Measurements from ENCODE around the gene KCNQ1OT1.

The KCNQ1OT1 gene

GRCh38 chr11:2595204-2595603 is 104.6 kb downstream of the KCNQ1OT1 start:
- POLR2A ChIA-PET (ENCODE audit: low non-redundant PET), result no interaction called here
- no peak for DNase-seq (ENCODE audit: low spot score)
- CTCF ChIA-PET, result no interaction called here
- H3K27ac ChIP-seq, result no peak overlapping the region
- TF ChIP-seq, protein P1, sequence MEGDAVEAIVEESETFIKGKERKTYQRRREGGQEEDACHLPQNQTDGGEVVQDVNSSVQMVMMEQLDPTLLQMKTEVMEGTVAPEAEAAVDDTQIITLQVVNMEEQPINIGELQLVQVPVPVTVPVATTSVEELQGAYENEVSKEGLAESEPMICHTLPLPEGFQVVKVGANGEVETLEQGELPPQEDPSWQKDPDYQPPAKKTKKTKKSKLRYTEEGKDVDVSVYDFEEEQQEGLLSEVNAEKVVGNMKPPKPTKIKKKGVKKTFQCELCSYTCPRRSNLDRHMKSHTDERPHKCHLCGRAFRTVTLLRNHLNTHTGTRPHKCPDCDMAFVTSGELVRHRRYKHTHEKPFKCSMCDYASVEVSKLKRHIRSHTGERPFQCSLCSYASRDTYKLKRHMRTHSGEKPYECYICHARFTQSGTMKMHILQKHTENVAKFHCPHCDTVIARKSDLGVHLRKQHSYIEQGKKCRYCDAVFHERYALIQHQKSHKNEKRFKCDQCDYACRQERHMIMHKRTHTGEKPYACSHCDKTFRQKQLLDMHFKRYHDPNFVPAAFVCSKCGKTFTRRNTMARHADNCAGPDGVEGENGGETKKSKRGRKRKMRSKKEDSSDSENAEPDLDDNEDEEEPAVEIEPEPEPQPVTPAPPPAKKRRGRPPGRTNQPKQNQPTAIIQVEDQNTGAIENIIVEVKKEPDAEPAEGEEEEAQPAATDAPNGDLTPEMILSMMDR (conservative IDR thresholded peaks at IDR 0.05; ENCODE audit: low read depth), result no peak

DNA sequence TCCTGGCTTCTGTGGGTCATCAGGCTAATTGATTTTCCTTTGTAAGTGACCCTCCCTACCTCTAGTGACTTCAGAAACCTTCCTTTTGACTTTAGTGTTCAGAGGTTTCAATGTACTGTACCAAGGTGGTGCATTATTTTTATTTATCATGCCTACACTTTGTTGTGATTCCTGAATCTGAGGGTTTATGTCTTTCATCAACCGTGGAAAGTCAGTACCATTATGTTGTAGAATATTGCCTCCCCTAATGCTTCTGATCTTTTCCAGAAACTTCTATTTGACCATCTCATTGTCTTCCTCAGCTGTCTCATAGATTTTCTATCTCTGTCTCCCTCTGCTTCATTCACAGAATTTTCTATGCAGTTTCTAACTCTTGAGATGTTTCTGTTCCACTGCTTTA is 105.5 kb downstream of the KCNQ1OT1 start:
- CTCF ChIA-PET, result no interaction called here
- TF ChIP-seq, protein P1 (conservative IDR thresholded peaks at IDR 0.05; ENCODE audit: low read depth), result no peak
- no peak for DNase-seq (ENCODE audit: low spot score)
- POLR2A ChIA-PET (ENCODE audit: low non-redundant PET), result no interaction called here
- no peak overlapping the region for H3K27ac ChIP-seq

DNA sequence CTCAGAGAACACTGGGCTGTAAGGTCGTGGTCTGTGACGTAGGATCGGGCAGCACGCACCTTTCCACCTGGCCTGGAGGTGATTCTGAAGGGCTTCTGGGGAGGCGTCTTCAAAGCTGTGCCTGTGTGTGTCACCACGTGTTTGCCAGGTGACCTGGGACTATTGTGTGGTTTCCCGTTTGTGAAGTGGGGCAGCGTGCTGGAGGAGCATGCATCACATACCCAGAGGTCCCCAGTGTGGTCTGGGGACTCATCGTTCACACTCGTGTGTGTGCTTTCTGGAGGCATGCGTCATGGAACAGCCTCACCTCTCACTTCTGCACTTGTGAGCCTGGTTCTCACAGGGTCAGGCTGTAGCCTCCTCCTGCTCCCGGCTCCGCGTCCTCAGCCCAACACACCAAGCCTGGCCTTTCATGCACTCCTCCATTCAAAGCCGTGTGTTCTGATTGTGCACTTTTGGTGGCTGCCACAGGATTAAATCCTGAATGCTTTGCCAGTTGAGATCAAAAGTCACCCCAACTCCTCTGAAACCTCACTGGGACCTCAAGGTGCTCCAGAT is 106.3 kb downstream of the KCNQ1OT1 start:
- no peak overlapping the region for H3K27ac ChIP-seq
- ChIA-PET POLR2A (ENCODE audit: low non-redundant PET) (no interaction called here), CTCF (no interaction called here)
- no peak for DNase-seq (ENCODE audit: low spot score)
- TF ChIP-seq, protein P1 (conservative IDR thresholded peaks at IDR 0.05; ENCODE audit: low read depth), result no peak

DNA sequence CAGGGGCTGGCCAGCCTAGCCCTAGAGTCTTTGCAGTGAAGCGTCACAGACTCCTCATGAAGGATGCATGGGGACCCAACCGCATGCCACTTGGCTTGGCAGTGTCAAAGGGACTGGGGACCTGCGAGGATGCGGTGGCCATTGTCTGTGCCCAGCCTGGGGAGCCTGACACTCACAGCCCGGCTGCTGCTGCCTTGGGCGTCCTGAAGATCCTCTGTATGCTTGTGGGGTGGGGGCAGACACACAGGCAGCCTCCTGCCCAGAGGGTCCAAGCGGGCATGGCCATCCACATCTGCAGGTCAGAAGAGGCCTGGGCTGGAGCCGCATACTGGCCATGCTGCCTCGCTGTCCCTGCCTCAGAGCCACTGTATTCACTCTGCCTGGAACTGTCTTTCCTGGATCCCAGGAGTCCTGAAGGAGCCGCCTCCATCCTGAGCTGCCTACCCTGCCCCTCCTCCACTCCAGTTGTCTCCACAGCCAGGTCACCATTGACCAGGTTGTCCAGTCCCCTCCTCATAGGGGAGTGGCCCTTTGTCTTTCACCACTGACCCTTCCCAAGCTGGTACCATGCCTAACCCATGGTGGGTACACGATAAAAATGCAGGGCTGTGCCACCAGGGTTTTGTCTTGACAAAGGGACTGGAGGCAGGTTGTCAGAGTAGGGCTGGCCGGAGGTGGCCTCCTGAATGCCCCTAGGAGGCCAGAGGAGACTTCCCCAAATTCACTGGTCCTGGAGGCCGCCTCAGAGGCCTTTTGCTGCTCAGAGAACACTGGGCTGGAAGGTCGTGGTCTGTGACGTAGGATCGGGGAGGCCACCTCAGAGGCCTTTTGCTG is 107.0 kb downstream of the KCNQ1OT1 start:
- POLR2A ChIA-PET (ENCODE audit: low non-redundant PET), result no interaction called here
- CTCF ChIA-PET, result no interaction called here
- DNase-seq (ENCODE audit: low spot score), result no peak
- no peak overlapping the region for H3K27ac ChIP-seq
- TF ChIP-seq, protein P1 (conservative IDR thresholded peaks at IDR 0.05; ENCODE audit: low read depth), result no peak

DNA sequence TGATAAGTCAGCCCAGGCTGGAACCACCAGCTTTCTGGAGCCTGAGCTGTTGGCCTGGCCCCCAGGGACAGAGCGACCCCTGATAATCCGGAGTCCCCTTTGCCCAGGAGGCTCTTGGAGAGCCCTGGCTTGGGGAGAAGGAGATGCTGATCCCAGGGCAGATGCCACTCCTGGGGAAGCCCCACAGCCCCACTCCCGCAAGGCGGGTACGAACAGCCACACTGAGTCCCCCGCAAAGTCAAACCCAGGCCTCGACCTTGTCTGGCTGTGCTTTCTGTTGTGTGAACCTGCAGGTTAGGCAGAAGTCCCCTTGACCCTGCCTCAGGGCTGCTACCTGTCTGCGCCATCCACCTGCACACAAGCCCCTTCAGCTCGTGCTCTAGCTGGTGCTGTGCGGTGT is 108.0 kb downstream of the KCNQ1OT1 start:
- ChIA-PET CTCF (interaction anchor here (0.7 kb wide), 1 partner anchor 59 kb away, joined by 3 read pairs; no protein-coding TSS in a partner anchor), POLR2A (ENCODE audit: low non-redundant PET) (no interaction called here)
- DNase-seq (ENCODE audit: low spot score), result no peak
- H3K27ac ChIP-seq, result no peak overlapping the region
- TF ChIP-seq, protein P1 (conservative IDR thresholded peaks at IDR 0.05; ENCODE audit: low read depth), result no peak

DNA sequence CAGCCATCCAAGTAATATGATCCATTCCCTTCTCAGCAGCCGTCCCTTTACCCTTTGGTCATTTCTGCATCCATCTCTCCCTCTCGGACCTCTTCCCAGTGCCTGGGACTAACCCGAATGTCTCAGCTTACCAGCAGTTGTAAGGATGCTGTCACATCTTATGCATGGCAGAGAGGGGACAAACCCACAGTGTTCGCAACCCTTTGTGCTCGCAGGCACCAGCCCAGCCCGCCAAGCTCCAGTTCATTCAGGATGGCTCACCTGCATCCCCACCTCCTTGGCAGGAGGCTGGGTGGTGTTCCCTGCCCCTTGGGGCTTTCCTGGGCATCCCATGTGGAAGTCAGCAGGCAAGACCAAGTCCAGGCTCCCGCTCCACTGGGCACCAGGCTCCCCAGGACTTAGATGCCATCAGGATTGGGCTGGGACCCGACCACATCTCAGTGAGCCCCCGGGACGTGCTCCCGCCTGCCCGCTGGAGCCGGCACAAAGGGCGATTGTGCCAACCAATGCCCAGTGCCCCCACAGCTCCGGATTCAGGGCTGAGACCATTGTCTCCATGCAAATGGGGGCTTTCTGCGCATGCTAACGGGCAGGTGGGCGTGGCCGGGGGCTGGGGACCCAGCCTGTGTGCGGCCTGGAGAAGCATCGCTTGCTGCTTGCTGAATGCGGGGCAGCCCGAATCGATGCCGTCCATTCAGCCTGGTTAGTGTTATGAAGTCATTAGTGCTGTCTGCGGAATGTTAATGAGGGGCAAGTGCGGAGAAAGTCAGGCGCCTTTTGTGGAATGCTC is 108.6 kb downstream of the KCNQ1OT1 start:
- ChIA-PET CTCF (interaction anchor here (0.7 kb wide), 1 partner anchor 58 kb away, joined by 3 read pairs; no protein-coding TSS in a partner anchor), POLR2A (ENCODE audit: low non-redundant PET) (no interaction called here)
- DNase-seq (ENCODE audit: low spot score), result no peak
- TF ChIP-seq, protein P1 (conservative IDR thresholded peaks at IDR 0.05; ENCODE audit: low read depth), result no peak
- H3K27ac ChIP-seq, result no peak overlapping the region
